IPS DF 19.7 (cell line): ENCODE data around the gene ACKR4.
"Not testable (repeated sequence)": the region's sequence is repeated elsewhere in the genome, so short reads cannot be mapped to it uniquely, and the experiment has no call there.

Source experiments
- DNase-seq: peaks from one replicate; pipeline ENCODE4 v3.0.0-alpha.2; 2013; ENCODE audit warnings: low read depth, low spot score

Gene ACKR4

GRCh38 chr3:132596816-132597433 lies at the start of gene ACKR4:
Gene ACKR4 (plus strand): TSS chr3:132597270. CDS start chr3:132600398, 3,128 bp downstream.
- DNase-seq = no peak

DNA sequence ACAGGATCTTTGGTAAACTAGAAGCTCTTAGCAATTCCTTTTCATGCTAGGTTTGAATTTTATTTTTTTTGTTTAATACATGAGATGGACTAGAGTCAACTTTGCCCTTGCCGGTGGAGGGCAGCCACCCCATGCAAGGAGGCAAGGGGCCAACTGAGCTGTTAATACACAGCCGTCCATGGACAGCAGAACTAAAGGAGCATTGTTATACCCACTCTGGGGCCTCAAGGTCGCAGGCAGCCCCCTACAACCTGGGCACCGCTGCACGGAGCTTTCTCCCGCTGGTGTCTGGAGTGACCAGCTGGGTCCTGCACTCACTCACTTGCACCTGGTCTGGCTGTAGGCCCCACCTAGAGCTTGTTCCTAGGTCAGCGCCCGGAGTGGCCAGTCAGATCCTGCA lies 47.9 kb upstream of the ACKR4 start:
- DNase-seq = no peak

GRCh38 chr3:132549890-132550578 lies 47.0 kb upstream of the ACKR4 start:
- DNase-seq = no peak

DNA sequence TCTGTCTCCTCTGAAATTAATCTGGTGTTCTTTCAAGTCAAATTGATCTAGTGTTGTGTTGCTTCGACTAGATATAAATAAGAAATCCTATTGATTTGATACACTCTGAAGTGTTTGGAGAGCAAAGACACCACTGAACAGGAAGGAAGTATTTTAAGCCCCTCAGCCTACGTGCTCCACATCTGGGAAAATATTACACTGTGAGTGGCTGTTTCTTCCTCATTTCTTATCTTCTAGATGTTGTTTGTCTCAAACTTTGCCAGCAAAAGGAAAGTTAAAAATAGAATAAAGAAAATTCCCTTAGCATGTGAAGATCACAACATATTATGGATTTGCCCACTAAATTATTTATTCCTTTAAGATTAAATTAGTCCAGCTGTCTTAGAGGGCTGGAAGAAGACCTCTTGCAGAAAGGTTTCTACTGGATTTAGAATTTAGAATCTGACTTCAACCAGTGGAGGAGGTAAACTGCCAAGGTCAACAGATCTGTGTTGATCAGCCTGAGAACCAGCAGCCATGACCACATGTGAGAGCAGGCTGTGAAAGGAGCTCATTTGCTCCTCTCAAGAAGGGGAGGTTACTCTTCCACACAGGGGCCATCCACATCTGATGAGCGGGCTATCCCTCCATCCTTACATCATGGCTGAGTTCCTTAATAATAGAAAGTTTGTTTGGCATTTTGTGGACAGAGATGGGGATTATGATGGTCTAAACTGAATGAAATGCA lies 46.3 kb upstream of the ACKR4 start:
- no peak for DNase-seq

DNA sequence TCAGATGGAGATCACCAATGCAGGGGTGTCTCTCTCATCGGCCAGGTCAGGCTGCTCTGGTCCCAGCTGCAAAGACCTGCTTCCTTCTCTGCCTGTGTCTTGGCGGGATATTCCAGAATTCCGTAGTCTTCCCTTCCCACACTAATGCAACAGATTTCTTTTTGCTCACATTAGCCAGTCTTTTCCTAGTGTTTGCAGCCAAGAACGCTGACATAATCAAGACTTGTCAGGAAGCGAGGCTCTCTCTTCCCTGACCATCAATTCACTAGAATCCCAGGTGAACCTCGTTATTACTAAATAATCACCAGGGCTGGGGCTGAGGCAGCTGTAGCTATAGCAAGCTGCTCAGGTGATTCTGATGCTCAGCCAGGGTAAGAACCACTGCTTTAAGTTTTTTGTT lies 43.2 kb upstream of the ACKR4 start:
- no peak for DNase-seq

DNA sequence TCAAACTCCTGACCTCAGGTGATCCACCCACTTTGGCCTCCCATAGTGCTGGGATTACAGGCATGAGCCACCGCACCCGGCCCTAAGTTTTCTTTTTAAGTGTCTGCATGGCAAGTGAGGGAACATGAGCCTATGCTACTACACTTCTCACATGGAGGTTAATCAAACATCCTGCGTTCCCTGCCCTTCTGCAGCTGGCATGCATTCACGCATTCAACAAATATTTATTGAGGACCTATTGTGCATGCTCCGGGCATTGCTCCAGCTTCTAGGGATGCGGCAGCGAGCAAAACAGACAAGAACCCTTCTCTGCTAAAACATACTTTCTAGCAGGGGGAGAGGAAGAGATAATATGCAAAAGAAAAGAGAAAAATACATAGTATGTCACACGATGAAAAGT lies 42.6 kb upstream of the ACKR4 start:
- DNase-seq = no peak

DNA sequence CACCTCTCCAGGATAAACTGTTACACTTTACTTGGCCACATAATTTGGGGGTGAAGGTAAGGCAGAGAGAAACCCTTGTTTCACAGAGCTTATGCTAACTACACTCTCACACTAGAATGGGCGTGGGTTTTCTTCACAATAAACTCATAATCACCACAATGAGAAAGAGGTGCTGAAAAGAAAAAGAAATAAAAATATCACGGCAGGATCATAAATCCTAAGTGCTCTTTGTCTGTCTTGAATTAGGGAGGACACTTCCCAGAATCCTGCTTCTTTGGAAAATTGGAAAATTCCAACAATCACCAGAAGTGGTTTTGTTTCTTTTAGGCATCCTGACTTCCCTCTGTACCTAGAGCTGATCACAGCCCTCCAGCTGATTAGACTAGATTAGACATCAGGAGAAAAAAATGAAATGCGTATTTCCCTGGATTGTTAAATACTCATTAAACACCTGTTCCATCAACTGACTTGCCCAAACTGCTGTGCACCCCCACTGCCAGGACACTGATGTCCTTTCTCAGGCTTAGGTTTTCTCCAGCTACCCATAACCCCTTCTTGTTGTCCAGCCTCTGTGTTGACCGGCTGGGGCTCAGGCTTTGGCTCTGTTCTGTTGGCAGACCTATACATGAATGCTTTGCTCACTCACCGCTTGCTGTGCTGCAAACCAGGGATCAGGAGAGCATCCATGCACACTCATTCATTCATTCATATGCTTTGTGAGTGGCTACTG lies 41.6 kb upstream of the ACKR4 start:
- DNase-seq = no peak

DNA sequence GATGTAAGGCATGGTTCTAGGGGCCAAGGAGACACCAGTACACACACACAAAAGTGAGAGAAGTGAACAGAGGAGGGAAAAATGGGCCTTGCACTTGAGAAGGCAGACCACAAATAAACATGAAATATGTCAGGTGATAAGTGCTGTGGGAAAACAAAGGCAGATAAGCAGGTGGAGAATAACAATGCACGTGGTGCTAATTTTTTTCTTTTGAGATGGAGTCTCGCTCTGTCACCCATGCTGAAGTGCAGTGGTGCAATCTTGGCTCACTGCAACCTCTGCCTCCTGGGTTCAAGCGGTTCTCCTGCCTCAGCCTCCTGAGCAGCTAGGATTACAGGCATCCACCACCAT lies 41.1 kb upstream of the ACKR4 start:
- not testable (repeated sequence) for DNase-seq

DNA sequence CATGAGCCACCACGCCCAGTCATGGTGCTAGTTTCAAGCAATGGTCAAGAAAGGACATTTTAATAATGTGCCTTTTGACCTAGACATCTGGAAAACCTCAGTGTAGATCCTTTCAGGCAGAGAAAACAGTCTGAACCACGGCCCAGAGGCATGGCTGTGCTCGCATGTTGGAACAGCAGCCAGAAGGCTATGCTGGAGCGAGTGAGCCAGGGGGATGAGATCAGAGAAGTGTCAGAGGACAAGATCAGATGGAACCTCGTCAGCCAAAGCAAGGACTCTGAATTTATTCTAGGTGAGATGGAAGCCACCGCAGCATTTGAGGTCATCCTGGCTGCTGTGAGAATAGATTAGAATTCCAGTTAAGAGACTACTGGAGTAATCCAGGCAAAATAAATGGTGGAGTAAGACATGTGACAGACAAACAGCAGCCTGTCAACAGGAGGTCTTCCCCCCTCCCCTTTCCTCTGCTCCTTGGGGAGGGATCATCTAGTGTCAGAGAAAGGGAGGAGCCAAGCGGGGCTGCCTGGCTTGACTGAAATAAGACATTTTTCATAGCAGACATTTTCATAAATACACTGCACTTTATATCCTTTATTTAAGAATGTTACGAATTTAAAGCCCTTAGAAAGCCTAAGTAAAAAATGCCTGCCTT lies 40.4 kb upstream of the ACKR4 start:
- DNase-seq = no peak

DNA sequence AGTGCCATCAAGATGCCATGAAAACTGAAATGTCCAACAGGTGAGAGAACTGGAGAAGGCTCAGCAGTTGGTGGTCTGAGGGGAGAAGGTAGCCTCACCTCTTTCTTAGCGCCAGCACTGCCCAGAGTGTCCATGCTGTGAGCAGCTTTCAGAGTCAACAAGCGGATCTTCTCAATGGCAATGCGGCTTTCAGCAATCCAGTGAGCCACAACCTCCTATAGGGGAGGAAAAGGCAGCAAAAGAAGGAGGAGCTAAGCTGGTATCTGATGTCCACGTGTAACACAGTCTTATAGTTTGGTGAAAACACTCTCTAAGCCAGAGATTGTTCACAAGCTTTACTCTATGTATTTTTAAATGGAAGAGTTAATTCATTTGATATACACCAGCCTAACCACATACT lies 36.1 kb upstream of the ACKR4 start:
- no peak for DNase-seq

DNA sequence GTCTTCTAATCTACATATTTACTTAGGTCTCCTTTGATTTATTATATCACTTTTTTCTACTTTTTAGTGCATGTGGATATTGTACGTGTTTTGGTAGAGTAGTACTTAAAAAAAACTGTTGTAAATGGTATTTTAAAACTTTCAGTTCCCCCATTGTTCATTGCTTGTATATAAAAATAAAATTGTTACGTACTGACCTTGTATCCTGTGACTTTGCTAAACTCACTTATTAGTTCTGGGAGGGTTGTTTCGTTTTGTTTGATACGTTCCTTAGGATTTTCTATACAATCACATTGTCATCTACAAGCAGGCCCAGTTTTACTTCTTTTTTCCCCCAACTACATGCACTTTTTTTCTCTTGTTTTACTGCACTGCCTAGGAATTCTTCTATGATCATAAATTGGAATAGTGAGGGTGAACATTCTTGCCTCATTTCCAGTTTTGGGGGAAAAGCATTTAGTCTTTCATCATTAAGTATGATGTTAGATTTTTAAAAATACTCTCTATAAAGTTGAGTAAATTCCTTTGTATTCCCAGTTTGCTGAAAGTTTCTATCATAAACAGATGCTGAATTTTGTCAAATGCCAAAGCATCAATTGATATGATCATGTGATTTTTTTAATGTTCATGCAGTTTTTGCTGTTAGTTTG lies 33.5 kb upstream of the ACKR4 start:
- DNase-seq = no peak

DNA sequence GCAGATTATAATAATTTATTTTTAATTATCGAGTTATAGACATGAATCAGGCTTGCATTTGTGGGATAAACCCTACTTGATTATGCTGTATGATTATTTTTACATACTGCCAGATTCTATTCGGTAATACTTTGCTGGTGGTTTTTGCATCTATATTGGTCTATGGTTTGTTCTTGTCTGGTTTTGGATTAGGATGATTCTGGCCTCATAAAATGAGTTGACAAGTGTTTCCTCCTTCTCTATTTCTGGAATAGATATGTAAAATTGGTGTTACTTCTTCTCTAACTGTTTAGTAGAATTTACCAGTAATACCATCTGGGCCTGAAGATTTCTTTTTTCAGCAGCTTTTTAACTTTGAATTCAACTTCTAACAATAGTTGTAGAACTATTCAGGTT lies 33.0 kb upstream of the ACKR4 start:
- DNase-seq = no peak

DNA sequence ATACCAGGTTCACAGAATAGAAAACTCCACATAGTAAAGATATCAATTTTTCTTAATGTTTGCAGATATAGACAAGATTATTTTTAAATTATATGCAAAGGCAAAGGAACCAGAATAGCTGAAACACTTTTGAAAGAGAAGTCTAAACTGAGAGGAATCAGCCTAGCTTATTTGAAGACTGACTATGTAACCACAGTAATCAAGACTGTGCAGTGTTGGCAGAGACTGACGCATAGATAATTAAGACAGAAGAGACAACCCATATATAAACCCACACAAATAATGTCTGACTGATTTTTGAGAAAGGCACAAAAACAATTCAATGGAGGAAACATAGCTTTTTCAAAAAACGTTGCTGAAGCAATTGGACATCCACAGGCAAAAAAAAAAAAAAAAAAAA lies 28.6 kb upstream of the ACKR4 start:
- no peak for DNase-seq

- no peak for DNase-seq
These were observed 27.9 kb upstream of the ACKR4 start for GRCh38 chr3:132569153-132569552.

DNA sequence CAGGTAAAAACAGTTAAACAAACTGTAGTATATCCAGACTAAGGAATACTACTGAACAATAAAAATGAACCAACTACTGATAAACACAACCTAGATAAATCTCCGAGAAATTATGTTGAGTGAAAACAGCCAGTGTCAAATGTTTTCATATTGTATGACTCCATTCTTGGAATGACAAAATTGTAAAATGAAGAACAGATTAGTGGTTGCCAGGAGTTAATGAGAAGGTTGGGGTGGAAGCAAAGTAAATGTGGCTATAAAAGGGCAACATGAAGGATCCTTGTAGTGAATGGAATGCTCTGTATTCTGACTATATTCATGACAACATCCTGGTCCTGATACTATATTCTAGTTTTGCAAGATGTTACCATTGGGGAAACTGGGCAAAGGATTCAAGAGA lies 27.5 kb upstream of the ACKR4 start:
- DNase-seq = no peak

DNA sequence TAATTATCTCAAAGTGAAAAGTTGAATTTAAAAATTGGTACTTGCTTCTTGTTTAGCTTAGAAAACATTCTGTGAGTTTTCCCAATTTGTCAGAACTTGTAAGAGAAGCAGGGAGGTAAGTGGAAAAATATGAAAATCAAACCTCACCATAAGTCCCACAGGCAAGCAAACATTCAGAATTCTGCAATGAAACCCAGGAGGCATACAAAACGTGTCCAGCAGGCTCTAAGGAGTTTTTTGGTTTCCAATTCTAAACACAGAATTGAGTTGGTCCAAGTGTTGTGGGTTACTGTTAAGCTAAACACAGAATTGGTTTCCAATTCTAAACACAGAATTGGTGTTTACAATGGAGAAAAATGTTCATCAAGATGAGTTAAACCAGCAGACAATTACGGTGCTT lies 27.1 kb upstream of the ACKR4 start:
- DNase-seq = no peak

- no peak for DNase-seq
These were observed 23.3 kb upstream of the ACKR4 start for GRCh38 chr3:132573797-132574211.

DNA sequence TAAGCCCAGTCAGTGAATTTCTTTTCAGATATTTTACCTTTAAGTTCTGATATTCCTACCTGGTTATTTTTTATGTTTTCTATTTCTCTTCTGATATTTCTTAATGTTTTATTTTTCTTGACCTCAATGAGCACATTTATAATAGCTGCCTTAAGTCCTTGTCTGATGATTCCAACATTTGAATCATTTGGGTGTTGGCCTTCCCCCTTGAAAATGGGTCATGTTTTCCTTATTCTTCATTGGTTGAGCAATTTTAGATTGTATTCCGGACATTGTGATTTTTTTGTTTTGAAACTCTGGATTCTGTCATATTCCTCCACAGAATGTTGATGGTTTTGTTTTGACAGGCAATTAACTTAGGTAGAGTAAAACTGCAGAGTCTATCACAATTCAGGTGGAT lies 9.7 kb upstream of the ACKR4 start:
- DNase-seq = no peak

DNA sequence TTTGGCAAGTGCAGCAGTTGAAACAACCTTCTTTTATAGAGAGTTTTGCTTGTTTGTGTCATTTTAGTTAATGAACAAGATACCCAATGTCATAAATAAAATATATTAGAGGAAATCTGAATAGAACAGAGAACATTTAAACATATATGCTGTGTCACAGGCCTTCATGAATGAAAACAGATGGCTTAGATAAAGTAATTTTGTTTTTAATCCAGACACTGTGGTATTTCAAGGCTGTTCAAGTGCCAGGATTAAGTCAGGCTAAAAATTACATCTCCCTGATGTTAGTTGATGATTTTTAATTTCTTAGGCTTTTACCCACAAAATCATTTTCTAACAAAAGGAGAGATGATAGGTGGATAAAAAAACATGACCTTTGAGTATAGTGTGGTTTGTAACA lies 4.9 kb upstream of the ACKR4 start:
- no peak for DNase-seq

DNA sequence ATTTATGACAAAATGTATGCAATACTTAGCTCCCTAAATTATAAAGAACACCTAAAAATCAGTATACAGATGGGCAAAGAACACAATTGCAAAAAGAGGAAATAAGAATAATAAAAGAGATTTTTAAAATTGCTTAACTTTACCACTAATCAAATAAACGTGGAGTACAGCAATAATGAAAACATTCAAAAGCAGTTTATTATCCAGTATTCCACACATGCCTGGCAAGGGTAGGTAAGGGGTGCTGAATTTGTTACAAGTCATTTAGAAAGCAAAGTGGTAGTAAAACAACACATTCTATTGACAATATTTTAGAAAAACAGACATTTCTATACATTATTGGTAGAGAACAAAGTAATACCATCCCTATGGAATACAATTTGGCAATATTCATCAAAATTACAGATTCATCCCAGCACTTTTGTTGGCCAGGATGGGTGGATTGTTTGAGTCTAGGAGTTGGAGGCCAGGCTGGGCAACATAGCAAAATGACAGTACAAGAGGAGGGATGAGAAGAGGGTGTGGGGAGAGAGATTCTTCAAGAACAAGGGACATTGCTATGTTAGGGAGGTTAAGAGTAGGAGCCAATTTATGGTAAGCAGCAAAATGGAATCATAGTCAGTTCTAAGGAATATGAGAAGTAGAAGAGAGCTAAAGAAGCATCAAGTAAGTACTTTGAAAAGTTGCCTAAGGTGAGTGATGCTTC lies 3.7 kb upstream of the ACKR4 start:
- no peak for DNase-seq

DNA sequence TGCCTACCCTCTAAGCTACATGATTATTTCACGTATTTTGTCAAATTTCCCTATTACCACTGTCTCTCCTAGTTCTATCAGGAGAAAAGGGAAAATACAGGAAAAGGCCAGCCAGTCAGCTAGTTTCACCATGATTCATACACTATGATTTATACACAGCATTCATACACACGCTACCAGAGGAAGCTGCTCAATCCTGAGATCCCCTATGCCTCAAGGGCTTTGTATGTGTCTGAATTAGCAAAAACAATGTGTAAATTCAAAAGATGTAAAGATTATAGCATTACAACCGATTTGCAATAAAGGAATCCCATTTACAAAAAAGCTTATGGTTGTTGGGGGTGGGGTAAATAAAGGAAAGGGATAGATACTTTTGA lies 3.1 kb upstream of the ACKR4 start:
- no peak for DNase-seq
